ENCODE results near the gene SH3TC2.

DNA sequence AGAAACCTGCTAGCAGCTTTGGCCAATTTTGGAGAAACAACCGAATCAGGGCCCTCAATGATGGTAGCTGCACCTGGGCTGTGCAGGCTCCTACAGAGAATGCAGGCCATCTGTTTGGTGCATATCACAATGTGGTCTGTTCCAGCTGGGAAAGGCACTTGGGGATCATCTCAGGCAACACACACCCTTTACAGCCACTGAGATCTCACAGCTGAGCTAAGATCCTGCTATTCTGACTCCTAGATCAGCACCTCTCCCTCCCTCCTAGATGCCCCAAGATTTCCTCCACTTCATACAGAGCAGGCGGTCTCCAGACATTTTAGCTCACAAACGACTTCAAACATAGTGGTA lies 100.7 kb downstream of the SH3TC2 start:
- TF ChIP-seq POLR2A (IDR thresholded peaks at IDR 0.05): no peak
- TF ChIP-seq, protein P1, sequence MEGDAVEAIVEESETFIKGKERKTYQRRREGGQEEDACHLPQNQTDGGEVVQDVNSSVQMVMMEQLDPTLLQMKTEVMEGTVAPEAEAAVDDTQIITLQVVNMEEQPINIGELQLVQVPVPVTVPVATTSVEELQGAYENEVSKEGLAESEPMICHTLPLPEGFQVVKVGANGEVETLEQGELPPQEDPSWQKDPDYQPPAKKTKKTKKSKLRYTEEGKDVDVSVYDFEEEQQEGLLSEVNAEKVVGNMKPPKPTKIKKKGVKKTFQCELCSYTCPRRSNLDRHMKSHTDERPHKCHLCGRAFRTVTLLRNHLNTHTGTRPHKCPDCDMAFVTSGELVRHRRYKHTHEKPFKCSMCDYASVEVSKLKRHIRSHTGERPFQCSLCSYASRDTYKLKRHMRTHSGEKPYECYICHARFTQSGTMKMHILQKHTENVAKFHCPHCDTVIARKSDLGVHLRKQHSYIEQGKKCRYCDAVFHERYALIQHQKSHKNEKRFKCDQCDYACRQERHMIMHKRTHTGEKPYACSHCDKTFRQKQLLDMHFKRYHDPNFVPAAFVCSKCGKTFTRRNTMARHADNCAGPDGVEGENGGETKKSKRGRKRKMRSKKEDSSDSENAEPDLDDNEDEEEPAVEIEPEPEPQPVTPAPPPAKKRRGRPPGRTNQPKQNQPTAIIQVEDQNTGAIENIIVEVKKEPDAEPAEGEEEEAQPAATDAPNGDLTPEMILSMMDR (IDR thresholded peaks at IDR 0.05): no peak

Measured in testis (tissue), 2 donors.